Gastrocnemius medialis (tissue), 4 donors: ENCODE measurements around the gene CEACAM4.

Experiments used
- POLR2A ChIP-seq, 2 donors: fragments of 450-650 bp; IDR thresholded peaks; one replicate each; pipeline ENCODE4 v1.6.1; 2017; ENCODE audit warnings: antibody characterized with exemption in 2 of 2, mild to moderate bottlenecking in 2 of 2, moderate library complexity in 2 of 2
- TF ChIP-seq, protein P1 (sequence below), 5 experiments: fragments of 450-650 bp in 3 of 5; fragments of 200-600 bp in 2 of 5; sonication (generic) in 2 of 5; IDR thresholded peaks in 4 of 5; conservative IDR thresholded peaks in 1 of 5; 1 replicate in 4 of 5; 2 replicates in 1 of 5; pipeline ENCODE4 v1.5.1; 2016 to 2019; ENCODE audit warnings: antibody characterized with exemption in 5 of 5, mild to moderate bottlenecking in 3 of 5, moderate library complexity in 3 of 5

DNA sequence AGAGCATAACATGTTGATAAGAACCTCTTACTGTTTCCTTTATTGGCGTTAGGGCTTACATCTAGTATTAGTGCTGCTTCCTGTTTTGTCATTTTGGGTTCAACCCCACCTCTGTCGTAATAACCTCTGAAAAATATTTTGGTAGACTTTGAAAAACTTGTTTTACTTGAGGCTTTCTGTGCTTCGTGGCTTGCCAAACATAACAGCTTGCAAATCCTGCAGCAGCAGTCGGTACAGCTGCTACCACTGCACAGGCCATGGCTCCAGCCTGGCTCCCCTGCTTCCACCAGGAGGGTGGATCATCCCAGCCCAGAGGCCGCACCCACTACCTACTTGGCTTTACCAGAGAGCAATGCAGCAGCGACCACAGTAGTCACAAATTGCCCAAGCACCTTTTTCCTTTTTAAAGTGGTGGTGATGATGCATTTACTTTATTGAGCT is 11.8 kb upstream of the CEACAM4 start:
- TF ChIP-seq, protein P1, sequence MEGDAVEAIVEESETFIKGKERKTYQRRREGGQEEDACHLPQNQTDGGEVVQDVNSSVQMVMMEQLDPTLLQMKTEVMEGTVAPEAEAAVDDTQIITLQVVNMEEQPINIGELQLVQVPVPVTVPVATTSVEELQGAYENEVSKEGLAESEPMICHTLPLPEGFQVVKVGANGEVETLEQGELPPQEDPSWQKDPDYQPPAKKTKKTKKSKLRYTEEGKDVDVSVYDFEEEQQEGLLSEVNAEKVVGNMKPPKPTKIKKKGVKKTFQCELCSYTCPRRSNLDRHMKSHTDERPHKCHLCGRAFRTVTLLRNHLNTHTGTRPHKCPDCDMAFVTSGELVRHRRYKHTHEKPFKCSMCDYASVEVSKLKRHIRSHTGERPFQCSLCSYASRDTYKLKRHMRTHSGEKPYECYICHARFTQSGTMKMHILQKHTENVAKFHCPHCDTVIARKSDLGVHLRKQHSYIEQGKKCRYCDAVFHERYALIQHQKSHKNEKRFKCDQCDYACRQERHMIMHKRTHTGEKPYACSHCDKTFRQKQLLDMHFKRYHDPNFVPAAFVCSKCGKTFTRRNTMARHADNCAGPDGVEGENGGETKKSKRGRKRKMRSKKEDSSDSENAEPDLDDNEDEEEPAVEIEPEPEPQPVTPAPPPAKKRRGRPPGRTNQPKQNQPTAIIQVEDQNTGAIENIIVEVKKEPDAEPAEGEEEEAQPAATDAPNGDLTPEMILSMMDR (IDR thresholded peaks at IDR 0.05 in 4 of 5, conservative IDR thresholded peaks at IDR 0.05 in 1 of 5) = no peak
- TF ChIP-seq POLR2A (IDR thresholded peaks at IDR 0.05) = no peak
